ENCODE data around the gene RPL41. TPM values are rescaled to one million over a fixed set of nuclear protein-coding genes. Genes with fewer than 3 reads are reported as not detected.

The RPL41 gene
- total and polyA plus RNA-seq, 10 of the 15 experiments (the other 5 are each of a cell fraction or from before 2014, with no cell fraction given), result 4,144 to 19,112 (median 8,004) TPM

DNA sequence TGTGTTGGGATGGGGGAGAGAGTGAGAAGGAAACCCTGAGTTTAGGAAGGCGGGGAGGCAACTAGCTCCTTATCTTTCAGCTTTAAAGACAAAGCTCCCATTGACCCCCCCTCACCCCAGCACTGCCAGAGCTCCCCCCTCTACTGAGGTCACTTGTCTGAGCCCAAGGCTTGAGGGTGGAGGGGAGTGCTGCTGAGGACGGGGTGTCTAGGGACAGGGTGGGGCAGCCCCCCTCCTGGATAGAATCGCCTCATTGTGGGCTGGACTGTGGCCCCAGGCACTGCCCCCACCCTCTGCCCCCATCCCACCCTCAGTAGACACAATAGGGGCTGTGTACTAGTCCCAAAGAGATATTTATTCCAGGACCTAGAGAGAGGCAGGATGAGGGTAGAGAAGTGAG lies 33.5 kb upstream of the RPL41 start:
- no peaks in the 10 kb centered on the region for H4K20me1 ChIP-seq (ENCODE audit: control insufficient read depth, insufficient read depth)
- CTCF ChIA-PET, result interaction anchor here (0.6 to 1.4 kb wide), 3 partner anchors 12 to 43 kb away, joined by 3 read pairs; no protein-coding TSS in a partner anchor
- in situ Hi-C loops (cut with MboI) (no loop called here), intact Hi-C loops (cut with micrococcal nuclease; ENCODE audit: unreplicated experiment) (loop anchor here (5.0 kb wide), 1 partner anchor 36 kb away; no protein-coding TSS in a partner anchor)
- ATAC-seq (no peak), FAIRE-seq (no peak), DNase-seq (ENCODE audit: low read depth, low spot score) (no peak)
- no peaks in the 10 kb centered on the region for H3K36me3 ChIP-seq (ENCODE audit: control insufficient read depth in 2 of 2, insufficient read depth in 2 of 2, low read length in 1 of 2)
- H3K9me3 ChIP-seq (replicated peaks; ENCODE audit: control insufficient read depth, insufficient read depth, low read length), result no peaks in the 10 kb centered on the region
- peaks cover 9 to 15% of the 10 kb centered on the region in 2 experiments; a peak in 3 of 4 replicates for H3K27me3 ChIP-seq (replicated peaks in 1 of 2; ENCODE audit: control insufficient read depth in 2 of 2, insufficient read depth in 2 of 2, low read length in 1 of 2)
- no peak overlapping the region for H2AFZ ChIP-seq (ENCODE audit: control insufficient read depth, low read depth, low read length)
- no TSS peak for BruUV-seq (replicated peaks)
- POLR2A ChIA-PET, result no interaction called here
- TF ChIP-seq IRF4 (IDR thresholded peaks at IDR 0.05; ENCODE audit: low read depth, low read length) (no peak), IKZF1 (conservative IDR thresholded peaks at IDR 0.05) (no peak), CBX5 (IDR thresholded peaks at IDR 0.05; ENCODE audit: low read depth) (no peak), EP300 (IDR thresholded peaks at IDR 0.05; ENCODE audit: borderline replicate concordance in 1 of 2, control insufficient read depth in 1 of 2, low read depth in 2 of 2, low read length in 2 of 2) (no peak), CBX3 (IDR thresholded peaks at IDR 0.05; ENCODE audit: borderline replicate concordance, low read depth) (no peak), CREM (IDR thresholded peaks at IDR 0.05; ENCODE audit: low read depth) (no peak), SUPT20H (IDR thresholded peaks at IDR 0.05; ENCODE audit: borderline replicate concordance, control insufficient read depth, low read depth, low read length) (no peak), MTA3 (IDR thresholded peaks at IDR 0.05; ENCODE audit: borderline replicate concordance, low read length) (no peak)
- TF ChIP-seq, protein P1, sequence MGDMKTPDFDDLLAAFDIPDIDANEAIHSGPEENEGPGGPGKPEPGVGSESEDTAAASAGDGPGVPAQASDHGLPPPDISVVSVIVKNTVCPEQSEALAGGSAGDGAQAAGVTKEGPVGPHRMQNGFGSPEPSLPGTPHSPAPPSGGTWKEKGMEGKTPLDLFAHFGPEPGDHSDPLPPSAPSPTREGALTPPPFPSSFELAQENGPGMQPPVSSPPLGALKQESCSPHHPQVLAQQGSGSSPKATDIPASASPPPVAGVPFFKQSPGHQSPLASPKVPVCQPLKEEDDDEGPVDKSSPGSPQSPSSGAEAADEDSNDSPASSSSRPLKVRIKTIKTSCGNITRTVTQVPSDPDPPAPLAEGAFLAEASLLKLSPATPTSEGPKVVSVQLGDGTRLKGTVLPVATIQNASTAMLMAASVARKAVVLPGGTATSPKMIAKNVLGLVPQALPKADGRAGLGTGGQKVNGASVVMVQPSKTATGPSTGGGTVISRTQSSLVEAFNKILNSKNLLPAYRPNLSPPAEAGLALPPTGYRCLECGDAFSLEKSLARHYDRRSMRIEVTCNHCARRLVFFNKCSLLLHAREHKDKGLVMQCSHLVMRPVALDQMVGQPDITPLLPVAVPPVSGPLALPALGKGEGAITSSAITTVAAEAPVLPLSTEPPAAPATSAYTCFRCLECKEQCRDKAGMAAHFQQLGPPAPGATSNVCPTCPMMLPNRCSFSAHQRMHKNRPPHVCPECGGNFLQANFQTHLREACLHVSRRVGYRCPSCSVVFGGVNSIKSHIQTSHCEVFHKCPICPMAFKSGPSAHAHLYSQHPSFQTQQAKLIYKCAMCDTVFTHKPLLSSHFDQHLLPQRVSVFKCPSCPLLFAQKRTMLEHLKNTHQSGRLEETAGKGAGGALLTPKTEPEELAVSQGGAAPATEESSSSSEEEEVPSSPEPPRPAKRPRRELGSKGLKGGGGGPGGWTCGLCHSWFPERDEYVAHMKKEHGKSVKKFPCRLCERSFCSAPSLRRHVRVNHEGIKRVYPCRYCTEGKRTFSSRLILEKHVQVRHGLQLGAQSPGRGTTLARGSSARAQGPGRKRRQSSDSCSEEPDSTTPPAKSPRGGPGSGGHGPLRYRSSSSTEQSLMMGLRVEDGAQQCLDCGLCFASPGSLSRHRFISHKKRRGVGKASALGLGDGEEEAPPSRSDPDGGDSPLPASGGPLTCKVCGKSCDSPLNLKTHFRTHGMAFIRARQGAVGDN (IDR thresholded peaks at IDR 0.05), result no peak
- no peak overlapping the region for H3K4me3 ChIP-seq
- RAD21 ChIA-PET (ENCODE audit: unreplicated experiment), result no interaction called here
- H3K4me1 ChIP-seq (ENCODE audit: control insufficient read depth, insufficient read depth, low read length), result no peaks in the 10 kb centered on the region
- no peak overlapping the region for H3K9ac ChIP-seq (ENCODE audit: control insufficient read depth, insufficient read depth, low read length)
- SMC1A ChIA-PET (ENCODE audit: uncharacterized antibody, unreplicated experiment), result no interaction called here
- H3K4me2 ChIP-seq (ENCODE audit: control insufficient read depth, insufficient read depth), result no peak overlapping the region
- no peak overlapping the region for H3K27ac ChIP-seq (ENCODE audit: control insufficient read depth, insufficient read depth)
- WGBS (ENCODE audit: insufficient coverage, insufficient replicate concordance, low lambda C conversion rate, missing lambda C conversion rate), result 13% methylated on average over 2 of the region's 3 CpGs
- no peaks in the 10 kb centered on the region for H3K79me2 ChIP-seq (ENCODE audit: control insufficient read depth, insufficient read depth, low read length)
